Measurements from ENCODE around the gene DPP9.

DNA sequence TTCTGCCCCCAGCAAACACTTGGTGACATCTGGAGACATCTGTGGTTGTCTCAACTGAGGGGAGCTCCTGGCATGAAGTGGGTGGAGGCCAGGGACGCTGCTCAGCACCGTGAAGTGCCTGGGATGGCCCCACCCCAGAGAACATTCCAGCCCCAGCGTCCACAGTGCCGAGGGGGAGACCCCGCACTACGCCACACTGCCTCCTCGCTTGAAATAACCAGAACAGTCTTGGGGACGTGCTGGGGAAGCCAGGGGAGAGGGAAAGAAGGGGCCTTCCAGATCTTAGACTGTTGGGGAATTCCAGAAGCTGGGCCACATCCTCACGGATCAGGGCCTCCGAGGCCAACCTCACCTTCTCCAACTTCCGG is 4.2 kb downstream of the DPP9 start:
- TF ChIP-seq EZH2 (IDR thresholded peaks at IDR 0.05; ENCODE audit: low read length, missing control alignments): no peak
- TF ChIP-seq, protein P1, sequence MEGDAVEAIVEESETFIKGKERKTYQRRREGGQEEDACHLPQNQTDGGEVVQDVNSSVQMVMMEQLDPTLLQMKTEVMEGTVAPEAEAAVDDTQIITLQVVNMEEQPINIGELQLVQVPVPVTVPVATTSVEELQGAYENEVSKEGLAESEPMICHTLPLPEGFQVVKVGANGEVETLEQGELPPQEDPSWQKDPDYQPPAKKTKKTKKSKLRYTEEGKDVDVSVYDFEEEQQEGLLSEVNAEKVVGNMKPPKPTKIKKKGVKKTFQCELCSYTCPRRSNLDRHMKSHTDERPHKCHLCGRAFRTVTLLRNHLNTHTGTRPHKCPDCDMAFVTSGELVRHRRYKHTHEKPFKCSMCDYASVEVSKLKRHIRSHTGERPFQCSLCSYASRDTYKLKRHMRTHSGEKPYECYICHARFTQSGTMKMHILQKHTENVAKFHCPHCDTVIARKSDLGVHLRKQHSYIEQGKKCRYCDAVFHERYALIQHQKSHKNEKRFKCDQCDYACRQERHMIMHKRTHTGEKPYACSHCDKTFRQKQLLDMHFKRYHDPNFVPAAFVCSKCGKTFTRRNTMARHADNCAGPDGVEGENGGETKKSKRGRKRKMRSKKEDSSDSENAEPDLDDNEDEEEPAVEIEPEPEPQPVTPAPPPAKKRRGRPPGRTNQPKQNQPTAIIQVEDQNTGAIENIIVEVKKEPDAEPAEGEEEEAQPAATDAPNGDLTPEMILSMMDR (conservative IDR thresholded peaks at IDR 0.05 in 1 of 2, IDR thresholded peaks at IDR 0.05 in 1 of 2; ENCODE audit: low read depth in 1 of 2, low read length in 2 of 2): no peak
